ENCODE data around the gene SKIL.
"Not testable (repeated sequence)": the region's sequence is repeated elsewhere in the genome, so short reads cannot be mapped to it uniquely, and the experiment has no call there.

Gene SKIL

GRCh38 chr3:170357176-170358041 lies at the start of gene SKIL:
Gene SKIL, plus strand, starts transcription at chr3:170357715. Its CDS starts 2,617 bp downstream, at chr3:170360332.
- peak; percentile 87 to 96 for DNase-seq

GRCh38 chr3:170309046-170309445 lies 48.5 kb upstream of the SKIL start:
- no peak for DNase-seq

- DNase-seq: no peak
These were observed 39.6 kb upstream of the SKIL start for GRCh38 chr3:170317954-170318353.

GRCh38 chr3:170320461-170321121 lies 36.9 kb upstream of the SKIL start:
- no peak for DNase-seq

GRCh38 chr3:170321321-170322034 lies 36.0 kb upstream of the SKIL start:
- DNase-seq: no peak

- no peak for DNase-seq
These were observed 34.8 kb upstream of the SKIL start for GRCh38 chr3:170322566-170323269.

GRCh38 chr3:170323331-170323730 lies 34.2 kb upstream of the SKIL start:
- DNase-seq: no peak

GRCh38 chr3:170324962-170325361 lies 32.6 kb upstream of the SKIL start:
- DNase-seq: no peak

GRCh38 chr3:170327040-170327808 lies 30.3 kb upstream of the SKIL start:
- DNase-seq: no peak

- DNase-seq: not testable (repeated sequence)
These were observed 29.5 kb upstream of the SKIL start for GRCh38 chr3:170327868-170328548.

GRCh38 chr3:170330366-170330765 lies 27.1 kb upstream of the SKIL start:
- DNase-seq: no peak

GRCh38 chr3:170331143-170331542 lies 26.4 kb upstream of the SKIL start:
- no peak for DNase-seq

GRCh38 chr3:170337420-170337819 lies 20.1 kb upstream of the SKIL start:
- no peak for DNase-seq

- DNase-seq: no peak
These were observed 18.7 kb upstream of the SKIL start for GRCh38 chr3:170338690-170339340.

- not testable (repeated sequence) for DNase-seq
These were observed 15.2 kb upstream of the SKIL start for GRCh38 chr3:170342273-170342672.

- not testable (repeated sequence) for DNase-seq
These were observed 13.7 kb upstream of the SKIL start for GRCh38 chr3:170343859-170344258.

GRCh38 chr3:170344971-170345370 lies 12.5 kb upstream of the SKIL start:
- no peak for DNase-seq

GRCh38 chr3:170346481-170347392 lies 10.8 kb upstream of the SKIL start:
- DNase-seq: no peak

GRCh38 chr3:170350515-170351413 lies 6.8 kb upstream of the SKIL start:
- no peak for DNase-seq

Measured in SHP77 (cell line).